ENCODE results near the gene DYSF.

The DYSF gene

DNA sequence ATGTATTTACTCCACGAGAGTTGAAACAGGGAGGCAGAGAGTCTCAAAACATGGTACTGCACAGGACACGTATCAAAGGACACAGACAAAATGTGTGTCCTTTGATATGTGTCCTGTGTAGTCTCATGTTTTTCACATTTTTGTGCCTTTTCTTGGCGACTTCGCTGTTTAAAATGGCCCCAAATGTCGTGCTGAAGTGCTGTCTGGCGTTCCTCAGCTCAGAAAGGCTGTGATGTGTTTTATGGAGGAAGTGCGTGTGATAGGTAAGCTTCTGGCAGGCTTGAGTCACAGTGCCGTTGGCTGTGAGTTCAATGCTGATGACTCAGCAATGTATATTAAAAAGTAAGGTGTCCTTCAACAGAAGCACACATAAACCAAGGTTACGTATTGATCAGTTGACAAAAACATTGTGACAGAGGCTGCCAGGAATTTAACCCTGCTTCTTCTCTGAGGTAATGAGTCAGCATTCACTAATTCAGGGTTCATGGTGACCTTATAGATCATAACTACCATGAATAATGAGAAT lies 78.2 kb downstream of the DYSF start:
- DNase-seq: no peak

DNA sequence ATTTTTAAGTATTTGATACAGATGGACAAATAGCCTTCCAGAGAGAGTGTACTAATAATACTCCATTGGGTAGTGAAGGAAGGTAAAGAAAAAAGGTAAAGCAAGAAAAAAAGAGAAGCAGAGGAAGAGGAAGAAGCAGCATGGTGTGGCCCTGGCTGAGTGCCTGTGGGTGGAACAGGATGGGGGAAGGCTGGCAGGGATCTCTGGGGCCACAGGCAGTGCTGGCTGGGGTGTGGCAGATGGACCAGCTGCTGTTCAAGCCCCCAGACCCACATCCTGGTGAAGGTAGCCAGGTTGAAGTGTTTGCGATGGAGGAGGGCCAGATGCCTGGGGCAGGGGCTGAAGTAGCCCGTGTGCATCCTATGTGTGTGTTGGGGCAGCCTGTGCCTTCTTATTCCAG lies 79.0 kb downstream of the DYSF start:
- no peak for DNase-seq

DNA sequence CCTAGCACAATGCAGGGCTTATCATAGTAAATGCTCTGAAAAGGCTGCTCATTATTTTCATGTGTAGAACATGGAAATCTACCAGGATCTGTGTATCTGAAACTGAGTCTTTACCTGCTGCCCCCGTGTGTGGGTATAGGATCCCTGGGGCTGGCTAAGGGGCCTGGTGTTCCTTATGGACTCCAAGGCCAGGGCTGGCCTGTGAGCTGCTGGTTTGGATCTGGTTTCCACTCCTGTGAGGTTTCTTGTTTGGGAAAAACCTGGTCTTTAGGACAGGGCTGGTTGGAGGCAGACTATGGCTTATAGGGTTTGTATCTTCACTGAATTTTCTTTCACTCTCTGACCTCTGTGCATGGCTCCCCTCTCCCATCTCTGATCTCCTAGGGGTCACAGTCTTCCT lies 80.8 kb downstream of the DYSF start:
- DNase-seq: no peak

DNA sequence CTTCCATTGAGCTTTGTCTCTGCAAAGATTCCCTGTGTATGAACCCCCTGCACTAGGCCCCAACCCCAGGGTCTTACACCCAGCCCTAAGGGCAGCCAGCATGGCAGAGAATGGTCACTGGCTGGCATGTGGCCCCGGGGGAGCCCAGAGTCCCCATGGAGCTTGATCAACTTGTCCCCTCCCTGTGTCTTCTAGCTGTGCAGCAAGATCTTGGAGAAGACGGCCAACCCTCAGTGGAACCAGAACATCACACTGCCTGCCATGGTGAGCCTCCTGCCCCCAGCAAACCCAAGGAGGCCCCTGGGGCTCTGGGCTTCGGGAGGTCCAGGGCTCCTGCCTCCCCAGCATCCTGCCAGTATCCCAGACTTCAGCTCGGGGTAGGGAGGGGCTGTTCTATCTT lies 81.5 kb downstream of the DYSF start:
- no peak for DNase-seq

DNA sequence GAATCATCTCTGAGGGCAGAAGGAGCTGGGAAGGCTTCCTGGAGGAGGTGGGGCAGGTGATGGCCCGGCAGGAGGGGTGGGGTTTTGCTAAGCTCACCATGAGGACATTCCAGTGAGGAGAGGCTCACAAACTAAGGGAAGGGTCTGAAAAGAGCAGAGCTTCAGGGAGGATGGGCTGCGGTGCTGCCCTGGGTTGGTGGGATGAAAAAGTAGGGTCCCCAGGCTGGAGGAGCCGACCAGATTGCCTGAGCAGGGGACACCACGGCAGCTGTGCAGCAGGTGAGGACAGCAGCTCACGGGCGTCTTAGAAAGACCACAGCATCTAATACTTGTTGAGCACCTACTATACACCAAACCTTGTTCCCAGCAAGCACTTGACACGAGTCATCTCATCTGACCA lies 82.2 kb downstream of the DYSF start:
- no peak for DNase-seq

DNA sequence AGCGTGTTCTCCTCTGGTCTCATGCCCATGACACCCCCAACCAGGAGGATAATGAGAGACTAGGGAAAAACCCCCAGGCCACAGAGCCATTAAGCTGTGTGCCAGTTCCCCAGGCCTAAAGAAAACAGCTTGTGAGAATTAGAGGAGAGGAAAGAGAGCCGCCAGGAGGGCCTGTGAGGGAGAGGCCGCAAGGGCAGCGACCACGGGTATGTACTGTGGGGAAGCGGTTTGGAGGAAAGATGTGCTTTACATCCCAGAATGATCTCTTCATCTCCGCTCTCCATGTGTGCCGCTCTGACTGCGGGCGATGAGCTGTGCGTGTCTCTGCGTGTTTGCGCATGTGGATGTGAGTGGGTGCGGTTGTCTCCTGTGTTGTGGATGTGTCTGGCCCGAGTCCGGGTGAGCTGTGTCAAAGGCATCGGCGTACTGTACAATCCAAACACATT lies 82.9 kb downstream of the DYSF start:
- peak; percentile 24 for DNase-seq

DNA sequence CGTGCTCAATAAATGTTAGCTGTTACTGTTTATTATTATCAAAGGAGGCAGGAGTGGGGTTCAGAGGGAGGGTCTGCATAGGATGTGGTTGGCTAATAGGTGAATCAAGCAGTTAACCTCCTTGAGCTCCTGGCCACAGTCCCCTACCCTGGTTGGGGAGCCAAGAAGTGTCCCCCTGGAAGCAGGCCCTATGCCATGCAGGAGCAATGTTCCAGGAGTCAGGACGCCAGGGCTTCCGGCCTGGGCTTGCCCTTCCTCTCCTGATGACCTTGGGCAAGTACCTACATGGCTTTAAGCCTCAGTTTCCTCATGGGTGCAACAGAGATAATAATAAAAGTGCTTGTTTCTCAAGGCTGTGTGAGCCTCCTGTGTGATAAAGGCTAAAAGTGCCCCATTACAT lies 84.9 kb downstream of the DYSF start:
- no peak for DNase-seq

DNA sequence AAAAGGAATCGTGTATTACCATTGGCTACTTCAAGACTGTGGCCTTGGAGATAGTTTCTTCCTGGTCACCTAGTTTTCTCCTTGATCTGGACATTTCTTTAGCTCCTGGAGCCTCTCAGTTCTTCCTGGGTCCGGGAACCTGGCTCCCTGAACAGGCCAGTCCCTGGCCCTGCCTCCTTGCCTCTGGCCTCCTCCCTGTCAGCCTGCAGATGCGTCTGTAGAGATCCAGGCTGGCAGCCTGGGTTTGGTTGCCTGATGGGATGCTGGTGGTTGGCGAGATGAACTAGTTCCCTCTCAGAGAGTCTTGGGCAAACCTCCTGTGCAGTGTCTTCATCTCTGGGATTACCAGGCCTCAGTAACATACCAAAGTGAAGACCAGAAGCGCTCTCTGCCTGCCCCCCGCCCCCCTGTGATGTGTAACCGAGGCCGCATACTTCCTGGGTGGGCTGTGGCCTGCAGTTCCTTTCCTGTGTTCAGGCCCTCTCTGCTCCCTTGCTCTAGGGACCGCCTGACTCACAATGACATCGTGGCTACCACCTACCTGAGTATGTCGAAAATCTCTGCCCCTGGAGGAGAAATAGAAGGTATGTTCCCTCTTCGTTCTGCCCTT lies 85.4 kb downstream of the DYSF start:
- no peak for DNase-seq

DNA sequence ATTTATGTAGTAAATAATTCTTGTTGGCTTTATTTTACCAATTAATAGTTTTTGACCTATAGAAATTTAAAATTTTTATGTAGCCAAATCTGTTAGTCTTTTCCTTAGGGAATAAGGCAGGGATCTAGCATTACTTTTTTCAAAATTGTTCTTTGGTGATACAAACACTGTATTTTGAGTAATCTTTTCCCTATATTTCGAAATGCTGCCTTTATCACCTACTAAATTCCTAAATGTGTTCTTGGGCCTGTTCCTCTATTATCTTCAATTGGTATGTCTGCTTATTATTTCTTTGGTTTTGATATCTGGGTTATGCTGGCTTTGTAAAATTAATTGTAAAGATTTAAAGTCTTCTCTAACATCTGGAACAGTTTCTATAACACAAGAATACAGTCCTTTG lies 87.5 kb downstream of the DYSF start:
- DNase-seq: no peak

DNA sequence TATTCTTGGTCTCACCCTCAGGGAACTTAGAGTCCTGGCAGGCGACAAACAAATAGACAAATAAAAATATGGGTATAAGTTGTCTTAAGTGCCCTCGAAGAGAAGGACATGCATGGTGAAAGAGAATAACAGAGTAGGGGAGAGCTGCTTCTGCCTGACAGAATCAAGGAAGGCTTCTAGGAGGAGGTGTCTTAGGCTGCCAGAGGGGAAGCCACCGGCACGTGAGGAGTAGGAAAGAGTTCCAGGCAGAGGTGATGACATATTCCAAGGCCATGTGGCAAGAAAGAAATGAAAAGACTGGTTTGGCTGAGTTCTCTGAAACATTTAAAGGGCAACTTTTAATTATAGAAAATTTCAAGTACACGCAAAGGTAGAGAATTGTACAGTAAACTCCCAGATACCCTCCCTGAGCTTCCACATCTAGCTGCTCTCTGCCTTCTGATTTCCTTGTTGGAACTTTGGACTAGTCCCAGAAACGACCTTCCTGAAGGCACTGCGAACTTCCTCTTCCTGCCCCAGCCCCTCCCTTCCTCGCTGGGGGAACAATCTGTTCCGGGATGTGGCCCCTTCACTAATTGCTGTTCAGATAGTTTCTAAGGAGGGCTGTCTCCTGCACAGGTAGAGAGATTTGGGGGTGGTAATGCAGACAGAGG lies 91.7 kb downstream of the DYSF start:
- DNase-seq: no peak

DNA sequence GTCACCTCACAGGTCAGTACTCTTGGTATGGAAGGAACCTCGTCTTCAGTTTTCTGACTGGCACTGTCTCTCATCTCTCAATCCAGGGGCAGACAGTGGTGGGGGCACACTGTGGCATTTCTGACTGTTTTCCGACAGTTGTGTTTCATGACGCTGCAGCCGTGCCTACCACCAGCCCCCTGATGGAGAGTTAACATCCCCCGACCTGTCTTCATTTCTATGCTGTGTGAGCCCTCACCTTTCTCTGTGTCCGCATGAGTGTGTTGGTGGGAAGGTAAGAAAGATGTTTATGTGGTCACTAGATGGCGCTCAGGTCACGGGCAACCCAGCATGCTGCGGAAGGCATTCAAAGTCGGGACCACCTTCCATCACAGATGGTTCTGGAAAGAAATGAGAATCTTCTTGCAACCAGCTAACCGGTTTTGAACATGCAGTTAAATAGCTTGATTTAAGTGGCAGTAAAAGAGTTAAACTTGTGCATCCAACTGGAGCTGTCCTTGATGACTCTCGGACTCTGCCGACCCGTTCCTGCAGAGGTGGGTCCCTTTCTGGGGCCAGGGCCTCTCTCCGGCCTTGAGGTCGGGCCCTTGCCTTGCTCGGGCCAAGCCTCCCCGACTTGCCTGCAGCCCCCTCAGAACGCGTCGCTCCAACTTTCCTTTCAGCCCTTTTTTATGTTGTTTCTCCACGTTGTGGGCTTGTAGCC lies 92.4 kb downstream of the DYSF start:
- peak; percentile 90 for DNase-seq

DNA sequence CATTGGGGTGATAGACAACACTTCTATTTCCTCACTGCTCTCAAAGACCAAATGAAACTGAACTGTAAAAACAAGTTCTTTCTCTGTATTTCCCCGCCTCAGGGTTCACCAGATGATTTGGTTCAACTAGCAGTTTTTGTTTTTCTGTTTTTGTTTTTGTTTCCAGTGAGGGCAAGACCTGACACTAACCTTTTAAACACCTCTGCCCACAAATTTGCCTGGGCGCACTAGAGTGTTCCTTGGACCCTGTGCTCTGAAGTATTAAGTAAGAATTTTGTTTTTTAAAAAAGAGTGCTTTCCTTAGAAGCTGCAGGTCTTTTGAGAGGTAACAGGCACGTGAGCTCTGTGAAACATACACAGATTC lies 92.9 kb downstream of the DYSF start:
- no peak for DNase-seq

DNA sequence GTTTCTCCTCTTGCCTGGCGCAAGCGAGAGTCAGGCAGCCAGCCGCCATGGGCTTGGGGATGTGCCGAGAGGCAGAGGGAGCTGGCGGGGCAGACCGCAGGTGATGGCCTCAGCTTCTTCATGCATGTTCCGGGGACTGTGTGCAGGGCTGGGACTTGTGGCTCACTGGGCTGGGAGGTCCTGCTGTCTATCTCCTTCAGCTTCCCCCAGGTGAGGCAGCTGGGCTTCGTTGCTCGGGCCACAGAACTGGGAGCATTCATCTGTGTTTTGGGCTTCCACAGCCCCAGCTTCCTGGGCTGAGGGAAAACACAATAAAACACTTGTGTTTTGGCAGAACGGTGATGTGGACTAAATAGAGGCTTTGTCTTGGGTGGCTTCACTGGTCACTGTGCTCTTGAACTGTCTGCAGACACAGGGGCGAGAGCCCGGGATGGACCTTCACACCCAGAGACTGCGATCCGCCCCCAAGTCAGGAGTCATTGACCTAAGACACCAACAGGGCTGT lies 93.5 kb downstream of the DYSF start:
- DNase-seq: no peak

DNA sequence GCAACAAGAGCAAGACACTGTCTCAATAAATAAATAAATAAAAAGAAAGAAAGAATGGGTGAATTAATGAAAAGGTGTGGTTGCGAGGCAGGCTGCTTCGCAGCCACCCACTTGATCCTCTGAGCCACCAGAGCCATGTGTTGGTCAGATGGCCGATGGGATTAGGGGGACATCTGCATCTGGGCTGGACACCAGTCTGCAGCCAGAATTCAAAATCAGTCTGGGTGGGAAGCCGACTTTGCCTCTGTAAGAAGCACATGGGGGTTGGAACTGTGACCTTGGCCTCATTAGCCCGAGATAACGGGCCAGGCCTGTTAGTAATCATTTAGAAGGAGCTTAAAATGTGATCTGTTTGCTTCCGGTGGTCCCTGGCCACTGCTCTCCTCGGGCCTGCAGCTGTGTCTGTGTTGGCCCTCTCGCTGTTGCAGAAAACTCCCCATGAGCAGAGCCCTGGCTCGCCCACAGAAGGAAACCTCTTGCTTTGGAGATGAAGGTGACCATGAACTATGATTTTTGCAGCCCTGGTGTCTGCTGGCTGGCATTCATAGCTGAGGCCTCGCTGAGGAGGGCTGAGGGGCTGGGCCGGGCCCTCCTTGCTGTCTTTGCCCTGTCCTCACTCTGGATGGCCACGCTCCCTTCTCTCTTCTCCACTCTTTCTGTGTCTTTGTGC lies 94.4 kb downstream of the DYSF start:
- no peak for DNase-seq

DNA sequence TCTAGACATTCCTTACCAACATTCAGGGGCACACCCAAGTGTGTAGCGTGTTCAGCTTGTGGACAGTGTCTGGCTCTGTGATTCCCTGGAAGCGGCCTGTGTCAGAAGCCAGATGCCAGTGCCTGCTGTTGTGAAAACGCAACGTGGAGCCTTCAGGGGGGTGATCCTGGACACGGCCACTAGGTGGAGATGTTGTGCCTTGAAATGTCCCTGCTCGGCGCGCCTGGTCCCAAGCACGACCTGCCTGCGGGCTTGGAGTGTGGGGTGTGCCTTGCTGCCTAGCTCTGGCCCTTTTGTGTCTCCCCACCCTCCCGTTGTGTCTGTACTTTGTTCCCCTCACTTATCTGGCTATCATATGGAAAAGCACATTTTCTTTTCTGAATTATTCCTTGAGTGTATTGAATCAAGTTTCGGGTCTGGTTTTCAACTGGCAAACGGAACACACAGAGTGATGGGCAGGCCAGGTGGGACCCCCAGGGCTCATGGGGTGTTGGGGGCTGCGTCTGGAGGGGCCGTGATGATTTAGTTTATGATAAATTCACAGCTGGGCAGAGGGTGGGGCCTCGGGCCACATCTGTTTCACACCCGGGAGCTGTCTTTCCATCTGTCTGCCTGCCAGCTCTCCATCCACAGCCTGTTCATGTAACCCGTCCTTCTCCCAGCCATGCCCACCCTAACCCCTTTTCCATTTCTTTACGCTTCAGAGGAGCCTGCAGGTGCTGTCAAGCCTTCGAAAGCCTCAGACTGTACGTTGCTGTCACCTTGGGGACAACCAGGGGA lies 95.5 kb downstream of the DYSF start:
- peak; percentile 85 for DNase-seq

DNA sequence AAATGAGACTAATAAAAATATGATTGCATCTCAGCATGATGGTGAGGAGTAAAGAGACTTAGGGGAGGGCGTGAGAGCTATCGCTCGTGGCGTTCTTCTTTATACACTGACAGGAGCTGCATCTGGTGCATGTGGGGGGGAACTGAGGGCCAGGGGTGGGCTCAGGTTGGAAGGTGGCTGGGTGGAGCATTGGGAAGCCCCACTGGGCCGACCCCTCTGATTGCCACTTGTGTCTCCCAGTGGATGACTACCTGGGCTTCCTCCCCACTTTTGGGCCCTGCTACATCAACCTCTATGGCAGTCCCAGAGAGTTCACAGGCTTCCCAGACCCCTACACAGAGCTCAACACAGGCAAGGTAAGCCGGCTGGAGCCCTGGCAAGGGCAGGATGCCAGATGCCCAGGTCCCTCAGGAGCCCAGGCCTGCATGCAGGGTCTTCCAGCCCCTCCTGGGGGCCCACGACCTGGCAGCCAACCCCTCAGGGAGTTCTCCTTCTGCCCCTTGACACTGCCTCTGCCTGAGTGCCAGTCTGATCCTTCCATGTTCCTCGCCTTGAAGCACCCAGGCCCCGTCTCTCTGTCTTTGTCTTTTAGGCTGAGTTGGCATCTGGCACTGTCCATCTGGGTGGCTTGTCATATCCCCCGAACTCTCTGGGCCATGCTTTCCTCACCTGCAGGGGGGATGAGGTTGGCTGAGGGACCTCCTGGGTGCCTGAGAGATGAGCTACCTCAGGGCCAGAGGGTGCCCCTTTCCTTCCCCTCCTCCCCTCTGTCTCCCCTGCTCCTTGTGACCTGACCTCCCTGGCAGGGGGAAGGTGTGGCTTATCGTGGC lies 97.7 kb downstream of the DYSF start:
- DNase-seq: no peak

DNA sequence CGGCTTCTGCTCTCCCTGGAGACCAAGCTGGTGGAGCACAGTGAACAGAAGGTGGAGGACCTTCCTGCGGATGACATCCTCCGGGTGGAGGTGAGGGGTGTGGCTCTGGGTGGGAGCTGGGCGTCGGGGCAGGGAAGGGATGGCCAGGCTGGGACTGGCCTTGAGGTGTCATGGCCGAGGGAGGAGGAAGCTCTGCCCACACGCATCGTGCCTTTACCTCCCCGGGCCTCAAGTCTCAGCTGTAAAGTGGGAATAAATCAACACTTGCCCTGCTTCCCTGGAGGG lies 98.2 kb downstream of the DYSF start:
- DNase-seq: no peak

DNA sequence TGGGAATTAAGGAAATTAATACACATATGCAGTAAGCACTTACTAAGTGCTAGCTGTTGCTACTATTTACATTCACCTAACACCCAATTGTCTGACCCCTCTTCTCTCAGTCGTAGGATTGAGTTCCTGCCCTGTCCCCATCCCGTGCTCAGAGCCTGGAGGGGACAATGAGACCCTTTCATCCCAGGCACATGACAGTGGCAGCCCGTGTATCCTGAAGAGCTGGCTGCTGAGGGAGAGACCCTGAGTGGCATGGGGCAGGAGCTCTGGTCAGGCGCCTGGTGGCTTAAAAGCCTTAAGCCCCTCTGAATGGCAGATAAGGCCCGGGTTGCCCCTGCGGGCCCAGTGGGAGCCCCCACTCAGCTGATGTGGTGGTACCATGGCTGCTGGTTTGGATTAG lies 99.0 kb downstream of the DYSF start:
- no peak for DNase-seq

DNA sequence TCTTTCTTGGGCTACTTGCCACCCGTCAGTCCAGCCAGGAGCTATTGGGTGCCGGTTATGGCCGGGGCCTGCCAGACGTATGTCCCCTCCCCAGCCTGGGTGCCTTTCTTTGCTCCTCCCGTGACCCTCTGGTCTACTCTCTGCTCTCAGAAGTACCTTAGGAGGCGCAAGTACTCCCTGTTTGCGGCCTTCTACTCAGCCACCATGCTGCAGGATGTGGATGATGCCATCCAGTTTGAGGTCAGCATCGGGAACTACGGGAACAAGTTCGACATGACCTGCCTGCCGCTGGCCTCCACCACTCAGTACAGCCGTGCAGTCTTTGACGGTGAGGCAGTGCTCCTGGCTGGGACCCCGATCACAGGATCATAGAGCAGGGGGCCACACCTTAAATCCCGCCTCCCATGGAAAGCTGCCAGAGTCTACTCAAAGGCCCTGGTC lies 99.5 kb downstream of the DYSF start:
- no peak for DNase-seq

DNA sequence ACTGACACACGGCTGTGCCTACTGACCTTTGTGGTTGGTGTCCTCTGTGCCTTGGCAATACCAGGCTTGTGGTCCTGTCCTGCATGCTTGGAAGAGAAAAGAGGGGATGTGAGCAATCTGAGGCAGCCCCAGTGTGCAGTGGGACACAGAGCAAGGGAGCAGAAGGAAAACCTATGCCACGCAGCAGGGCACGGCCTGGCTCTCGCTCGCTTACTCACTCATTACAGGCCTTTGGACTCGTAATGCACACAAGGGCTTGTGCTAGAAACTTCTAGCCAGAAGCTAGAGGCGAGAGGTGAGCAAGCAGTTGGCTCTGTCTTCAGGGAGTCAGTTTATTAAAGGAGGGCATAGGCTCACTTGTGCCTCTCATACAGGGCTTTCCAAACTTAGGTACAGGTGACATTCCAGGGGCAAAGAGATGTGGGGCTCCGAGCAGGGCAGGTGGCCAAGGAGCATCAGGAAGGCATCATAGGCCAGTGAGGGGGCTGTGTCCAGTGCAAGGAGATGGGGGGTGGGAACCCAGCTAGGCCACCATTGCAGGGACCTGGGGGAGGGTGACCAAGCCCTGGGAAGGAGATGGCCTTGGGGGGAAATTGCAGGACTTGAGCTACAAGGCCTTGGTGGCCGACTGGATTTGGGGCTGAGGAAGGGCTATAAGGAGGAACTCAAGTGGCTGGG lies 100.8 kb downstream of the DYSF start:
- no peak for DNase-seq

DNA sequence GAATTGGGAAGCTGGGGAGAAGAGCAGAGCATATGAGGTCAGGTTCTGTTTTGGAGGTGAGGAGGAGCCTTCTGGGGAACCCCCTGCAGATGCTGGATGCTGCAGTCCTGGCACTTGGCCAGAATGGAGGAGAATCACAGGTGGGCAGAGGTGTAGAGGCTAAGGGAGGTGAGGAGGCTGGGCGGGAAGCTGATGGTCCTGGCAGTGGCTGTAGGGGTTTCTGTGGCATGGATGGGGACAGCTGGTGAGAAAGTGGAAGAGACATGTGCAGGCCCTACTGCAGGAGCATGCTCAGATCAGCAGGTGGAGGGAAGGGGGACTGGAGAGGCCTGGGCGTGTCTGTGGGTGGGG lies 101.3 kb downstream of the DYSF start:
- no peak for DNase-seq

Measured in eye (tissue), 1 donor.